Thyroid gland (tissue), 4 donors: Measurements from ENCODE around the gene CBLIF. TPM values are rescaled to one million over a fixed set of nuclear protein-coding genes. Genes with fewer than 3 reads are reported as not detected.

Experiments
- DNase-seq, 2 donors: peaks; one replicate each; pipeline ENCODE4 v3.0.0-alpha.2; 2019
- H3K27ac ChIP-seq, 3 donors: fragments of 200-600 bp; sonication (generic); 1 replicate in 2 of 3; 2 replicates in 1 of 3; pipeline ENCODE4 v1.5.1; 2016 to 2019; ENCODE audit warnings: mild to moderate bottlenecking in 1 of 3, moderate library complexity in 1 of 3
- H3K27me3 ChIP-seq: fragments of 200-600 bp; sonication (generic); one replicate; pipeline ENCODE4 v1.5.1; 2019
- H3K36me3 ChIP-seq, 2 donors: fragments of 200-600 bp; sonication (generic); one replicate each; pipeline ENCODE4 v1.5.1; 2016 to 2019
- H3K4me1 ChIP-seq, 2 donors: fragments of 200-600 bp; sonication (generic); one replicate each; pipeline ENCODE4 v1.5.1; 2017 to 2019
- H3K4me3 ChIP-seq, 3 donors: fragments of 200-600 bp; sonication (generic); replicated peaks in 1 of 3; 1 replicate in 2 of 3; 2 replicates in 1 of 3; pipeline ENCODE4 v1.5.1; 2016; ENCODE audit warnings: mild to moderate bottlenecking in 1 of 3
- H3K9me3 ChIP-seq: fragments of 200-600 bp; sonication (generic); one replicate; pipeline ENCODE4 v1.5.1; 2017
- CTCF ChIP-seq, 6 experiments: fragments of 200-600 bp in 3 of 6; fragments of 450-650 bp in 3 of 6; sonication (generic) in 3 of 6; IDR thresholded peaks; one replicate each; pipeline ENCODE4 v1.5.1; 2016 to 2019; ENCODE audit warnings: antibody characterized with exemption in 6 of 6, mild to moderate bottlenecking in 2 of 6, inconsistent platforms in 1 of 6, moderate library complexity in 1 of 6
- POLR2A ChIP-seq, 2 donors: fragments of 450-650 bp; IDR thresholded peaks; one replicate each; pipeline ENCODE4 v1.6.1; 2017; ENCODE audit warnings: antibody characterized with exemption in 2 of 2, mild to moderate bottlenecking in 2 of 2, moderate library complexity in 1 of 2
- WGBS, 2 donors: methylation state at CpG; one replicate each; pipeline ENCODE4 v1.1.5; 2017; 5-methylcytosine and 5-hydroxymethylcytosine counted together
- intact Hi-C: fragments of 100-400 bp; cut with DNase I; formaldehyde crosslinking; loops from one replicate; pipeline ENCODE4 v1.15.1; 2023
- total RNA-seq, 4 donors: library from RNA; depleted of rRNA; stranded (reverse); fragments of >200 nt; gene quantifications; one replicate each; pipeline ENCODE4 v1.2.3, GENCODE V29; 2016

Gene CBLIF
- total RNA-seq, 4 donors from 2014 or later = not detected

DNA sequence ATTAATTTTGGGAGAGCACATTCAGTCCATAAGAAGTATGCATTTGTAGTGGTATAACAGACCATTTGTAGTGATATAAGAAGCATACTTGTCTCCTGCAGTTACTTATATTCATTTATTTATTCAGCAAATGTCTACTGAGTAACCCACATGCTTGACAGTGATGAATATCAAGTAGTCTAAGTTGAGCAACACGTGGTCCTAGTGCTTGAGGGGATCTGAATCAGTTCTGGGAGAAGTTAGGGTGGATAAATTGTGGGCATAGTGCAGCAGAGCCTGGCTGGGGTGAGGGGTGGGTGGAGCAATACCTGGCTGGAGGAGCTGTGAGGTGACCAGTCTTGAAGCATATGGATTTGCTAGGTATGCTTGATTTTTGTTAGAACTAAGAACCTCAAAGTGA lies 65.8 kb downstream of the CBLIF start:
- Histone ChIP-seq H3K4me3 (no peak overlapping the region), H3K36me3 (peaks cover 0 to 4% of the 10 kb centered on the region in 2 donors), H3K27me3 (no peaks in the 10 kb centered on the region), H3K9me3 (no peaks in the 10 kb centered on the region), H3K27ac (no peak overlapping the region), H3K4me1 (peaks cover 0 to 10% of the 10 kb centered on the region in 2 donors)
- DNase-seq = no peak
- WGBS, 2 donors = 71 to 80% methylated on average over 1 of the region's 1 CpG
- intact Hi-C loops = no loop called here
- TF ChIP-seq POLR2A (IDR thresholded peaks at IDR 0.05) = no peak
- TF ChIP-seq CTCF (IDR thresholded peaks at IDR 0.05) = no peak

Other genes starting within 250 kb of the CBLIF start
- gene OSBP, start 229.7 kb downstream of the CBLIF start, total RNA-seq = 10 to 100 TPM; 47.3 to 59.6 (median 49.5) TPM
- 10 to 100 TPM; 14.5 to 19.8 (median 17.0) TPM for gene PATL1, start 176.5 kb downstream of the CBLIF start, total RNA-seq
- not detected for gene OR10V1, start 131.7 kb downstream of the CBLIF start, total RNA-seq
- 10 to 100 TPM; 36.5 to 46.4 (median 41.6) TPM for gene STX3, start 90.1 kb downstream of the CBLIF start, total RNA-seq
- 10 to 100 TPM; 19.4 to 40.7 (median 25.4) TPM for gene MRPL16, start 34.7 kb downstream of the CBLIF start, total RNA-seq
- gene TCN1, start 21.0 kb upstream of the CBLIF start, total RNA-seq = not detected
- gene OOSP3, start 33.3 kb upstream of the CBLIF start, total RNA-seq = not detected
- gene OOSP1, start 92.9 kb upstream of the CBLIF start, total RNA-seq = not detected
- gene OOSP4A, start 118.5 kb upstream of the CBLIF start, total RNA-seq = not detected
- not detected for gene OOSP4B, start 171.7 kb upstream of the CBLIF start, total RNA-seq
- gene OOSP2, start 194.9 kb upstream of the CBLIF start, total RNA-seq = not detected
- gene MS4A3, start 211.2 kb upstream of the CBLIF start, total RNA-seq = not detected
- under 1 TPM in 3 of 4 donors, not detected in 1; 0.33 to 0.96 (median 0.39) TPM for gene MS4A2, start 243.2 kb upstream of the CBLIF start, total RNA-seq